ENCODE data around the gene LDOC1.
A peak's percentile ranks its signal among the peaks of the same experiment; 100 is the strongest.

- TF ChIP-seq, protein P1, sequence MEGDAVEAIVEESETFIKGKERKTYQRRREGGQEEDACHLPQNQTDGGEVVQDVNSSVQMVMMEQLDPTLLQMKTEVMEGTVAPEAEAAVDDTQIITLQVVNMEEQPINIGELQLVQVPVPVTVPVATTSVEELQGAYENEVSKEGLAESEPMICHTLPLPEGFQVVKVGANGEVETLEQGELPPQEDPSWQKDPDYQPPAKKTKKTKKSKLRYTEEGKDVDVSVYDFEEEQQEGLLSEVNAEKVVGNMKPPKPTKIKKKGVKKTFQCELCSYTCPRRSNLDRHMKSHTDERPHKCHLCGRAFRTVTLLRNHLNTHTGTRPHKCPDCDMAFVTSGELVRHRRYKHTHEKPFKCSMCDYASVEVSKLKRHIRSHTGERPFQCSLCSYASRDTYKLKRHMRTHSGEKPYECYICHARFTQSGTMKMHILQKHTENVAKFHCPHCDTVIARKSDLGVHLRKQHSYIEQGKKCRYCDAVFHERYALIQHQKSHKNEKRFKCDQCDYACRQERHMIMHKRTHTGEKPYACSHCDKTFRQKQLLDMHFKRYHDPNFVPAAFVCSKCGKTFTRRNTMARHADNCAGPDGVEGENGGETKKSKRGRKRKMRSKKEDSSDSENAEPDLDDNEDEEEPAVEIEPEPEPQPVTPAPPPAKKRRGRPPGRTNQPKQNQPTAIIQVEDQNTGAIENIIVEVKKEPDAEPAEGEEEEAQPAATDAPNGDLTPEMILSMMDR (IDR thresholded peaks at IDR 0.05; ENCODE audit: control extremely low read depth in 1 of 3, insufficient read depth in 1 of 3, low read depth in 1 of 3, low read length in 3 of 3): no peak
- TF ChIP-seq USF2 (IDR thresholded peaks at IDR 0.05; ENCODE audit: low read length) (no peak), POLR2A (IDR thresholded peaks at IDR 0.05; ENCODE audit: control extremely low read depth in 1 of 2, low read depth in 2 of 2, low read length in 2 of 2) (peak in 1 of 2 experiments; percentile 60; a peak in 2 of 3 replicates), PHF8 (conservative IDR thresholded peaks at IDR 0.05; ENCODE audit: low read depth, low read length) (peak; percentile 62), ASH2L (IDR thresholded peaks at IDR 0.05; ENCODE audit: low read length) (no peak), TBP (IDR thresholded peaks at IDR 0.05; ENCODE audit: low read depth, low read length) (no peak; the same call in none of the 2 replicates), YY1 (IDR thresholded peaks at IDR 0.05; ENCODE audit: low read depth, low read length) (0 out of 2 replicates have a peak, but pooled peaks have one; percentile 22), MAFK (IDR thresholded peaks at IDR 0.05; ENCODE audit: low read depth, low read length) (no peak), SP2 (IDR thresholded peaks at IDR 0.05; ENCODE audit: low read length) (no peak), POLR2AphosphoS5 (IDR thresholded peaks at IDR 0.05; ENCODE audit: low read depth, low read length) (peak; percentile 59; the same call in 1 of the 2 replicates)
Measured at GRCh38 chrX:141176586-141177451, at the start of gene LDOC1.

Data from H1 (cell line).